Measurements from ENCODE around the gene ATP2A3. TPM values are rescaled to one million over a fixed set of nuclear protein-coding genes. Genes with fewer than 3 reads are reported as not detected.

ATP2A3 gene
- total RNA-seq, 1 donor from 2014 or later = under 0.01 TPM

GRCh38 chr17:4003501-4004421, 39.5 kb upstream of the ATP2A3 start:
- peaks cover 7% of the 10 kb centered on the region for H3K36me3 ChIP-seq (ENCODE audit: control insufficient read depth, insufficient read depth, low read length)
- DNase-seq (ENCODE audit: low read depth) (no peak), FAIRE-seq (no peak)
- H3K27me3 ChIP-seq (ENCODE audit: control insufficient read depth, insufficient read depth, low read length) = no peaks in the 10 kb centered on the region
- no peak for TF ChIP-seq CTCF (IDR thresholded peaks at IDR 0.05; ENCODE audit: insufficient read depth, low read length, severe bottlenecking)
- H3K4me3 ChIP-seq (ENCODE audit: low read depth, low read length) = no peak overlapping the region

- Histone ChIP-seq H3K27me3 (ENCODE audit: control insufficient read depth, insufficient read depth, low read length) (no peaks in the 10 kb centered on the region), H3K4me3 (ENCODE audit: low read depth, low read length) (no peak overlapping the region), H3K36me3 (ENCODE audit: control insufficient read depth, insufficient read depth, low read length) (peaks cover 4% of the 10 kb centered on the region)
- DNase-seq (ENCODE audit: low read depth) (no peak), FAIRE-seq (no peak)
- no peak for TF ChIP-seq CTCF (IDR thresholded peaks at IDR 0.05; ENCODE audit: insufficient read depth, low read length, severe bottlenecking)
Observed at GRCh38 chr17:4003131-4003500, 38.9 kb upstream of the ATP2A3 start.

GRCh38 chr17:4001048-4001590, 36.9 kb upstream of the ATP2A3 start:
- no peak for TF ChIP-seq CTCF (IDR thresholded peaks at IDR 0.05; ENCODE audit: insufficient read depth, low read length, severe bottlenecking)
- no peak overlapping the region for H3K4me3 ChIP-seq (ENCODE audit: low read depth, low read length)
- DNase-seq (ENCODE audit: low read depth) (no peak), FAIRE-seq (no peak)
- no peaks in the 10 kb centered on the region for H3K27me3 ChIP-seq (ENCODE audit: control insufficient read depth, insufficient read depth, low read length)
- H3K36me3 ChIP-seq (ENCODE audit: control insufficient read depth, insufficient read depth, low read length) = peaks cover 2% of the 10 kb centered on the region

GRCh38 chr17:3998436-3998835, 34.2 kb upstream of the ATP2A3 start:
- Histone ChIP-seq H3K36me3 (ENCODE audit: control insufficient read depth, insufficient read depth, low read length) (no peaks in the 10 kb centered on the region), H3K27me3 (ENCODE audit: control insufficient read depth, insufficient read depth, low read length) (no peaks in the 10 kb centered on the region), H3K4me3 (ENCODE audit: low read depth, low read length) (no peak overlapping the region)
- FAIRE-seq = no peak
- TF ChIP-seq CTCF (IDR thresholded peaks at IDR 0.05; ENCODE audit: insufficient read depth, low read length, severe bottlenecking) = no peak
- no peak for DNase-seq (ENCODE audit: low read depth)

GRCh38 chr17:3995067-3995466, 30.8 kb upstream of the ATP2A3 start:
- no peaks in the 10 kb centered on the region for H3K36me3 ChIP-seq (ENCODE audit: control insufficient read depth, insufficient read depth, low read length)
- DNase-seq (ENCODE audit: low read depth) (no peak), FAIRE-seq (no peak)
- TF ChIP-seq CTCF (IDR thresholded peaks at IDR 0.05; ENCODE audit: insufficient read depth, low read length, severe bottlenecking) = no peak
- H3K4me3 ChIP-seq (ENCODE audit: low read depth, low read length) = no peak overlapping the region
- H3K27me3 ChIP-seq (ENCODE audit: control insufficient read depth, insufficient read depth, low read length) = no peaks in the 10 kb centered on the region
